ENCODE measurements around the gene MOB3B.

MOB3B gene

GRCh38 chr9:27308691-27309390 is 220.8 kb downstream of the MOB3B start:
- Histone ChIP-seq H3K4me1 (ENCODE audit: control insufficient read depth in 2 of 2, insufficient read depth in 1 of 2, low read depth in 1 of 2, low read length in 2 of 2) (peaks cover 0 to 8% of the 10 kb centered on the region in 2 donors), H3K4me3 (ENCODE audit: low read length in 2 of 2) (no peak overlapping the region), H2AK5ac (ENCODE audit: low read depth, low read length) (no peak overlapping the region), H3K9me3 (replicated peaks in 1 of 2; ENCODE audit: control insufficient read depth in 2 of 2, insufficient read depth in 1 of 2, low read depth in 1 of 2, low read length in 2 of 2) (no peaks in the 10 kb centered on the region), H3K36me3 (replicated peaks in 1 of 2; ENCODE audit: control insufficient read depth in 2 of 2, insufficient read depth in 2 of 2, low read length in 2 of 2) (no peaks in the 10 kb centered on the region), H3K79me1 (ENCODE audit: low read depth, low read length) (no peaks in the 10 kb centered on the region), H3K14ac (ENCODE audit: low read length) (no peak overlapping the region), H4K91ac (ENCODE audit: low read depth, low read length, poor library complexity) (no peak overlapping the region), H3K27ac (replicated peaks; ENCODE audit: low read length) (no peak overlapping the region), H2AFZ (ENCODE audit: low read length) (no peak overlapping the region), H2BK15ac (ENCODE audit: low read length) (no peak overlapping the region), H3K4me2 (ENCODE audit: insufficient read depth, low read length, poor library complexity, severe bottlenecking) (no peak overlapping the region), H3K9ac (ENCODE audit: low read depth, low read length, poor library complexity) (no peak overlapping the region), H3K27me3 (ENCODE audit: control insufficient read depth in 3 of 3, insufficient read depth in 3 of 3, low read depth in 1 of 3, low read length in 3 of 3) (no peaks in the 10 kb centered on the region), H2BK120ac (ENCODE audit: low read depth, low read length) (no peak overlapping the region), H3K18ac (ENCODE audit: low read length) (no peak overlapping the region), H4K8ac (ENCODE audit: low read depth, low read length) (no peak overlapping the region), H3K23ac (ENCODE audit: low read depth, low read length, poor library complexity) (no peak overlapping the region), H2BK5ac (ENCODE audit: low read length) (no peak overlapping the region), H3K4ac (ENCODE audit: low read length) (no peak overlapping the region), H2BK12ac (ENCODE audit: low read length) (no peak overlapping the region)
- no peak for DNase-seq (ENCODE audit: low spot score)
- WGBS, 2 donors (ENCODE audit: extremely low coverage in 2 of 2, insufficient read length in 2 of 2, insufficient replicate concordance in 1 of 2): no CpG with 5 or more reads among the region's 4 CpGs

- H2AFZ ChIP-seq (ENCODE audit: low read length): no peak overlapping the region
- no peak overlapping the region for H3K4ac ChIP-seq (ENCODE audit: low read length)
- H3K27ac ChIP-seq (replicated peaks; ENCODE audit: low read length): no peak overlapping the region
- no peak overlapping the region for H3K23ac ChIP-seq (ENCODE audit: low read depth, low read length, poor library complexity)
- H3K36me3 ChIP-seq (replicated peaks in 1 of 2; ENCODE audit: control insufficient read depth in 2 of 2, insufficient read depth in 2 of 2, low read length in 2 of 2): no peaks in the 10 kb centered on the region
- H3K4me3 ChIP-seq (ENCODE audit: low read length in 2 of 2): no peak overlapping the region
- WGBS, 2 donors (ENCODE audit: extremely low coverage in 2 of 2, insufficient read length in 2 of 2, insufficient replicate concordance in 1 of 2): no CpG with 5 or more reads among the region's 1 CpG
- no peak overlapping the region for H4K8ac ChIP-seq (ENCODE audit: low read depth, low read length)
- no peak overlapping the region for H2BK120ac ChIP-seq (ENCODE audit: low read depth, low read length)
- H3K14ac ChIP-seq (ENCODE audit: low read length): no peak overlapping the region
- H3K9me3 ChIP-seq (replicated peaks in 1 of 2; ENCODE audit: control insufficient read depth in 2 of 2, insufficient read depth in 1 of 2, low read depth in 1 of 2, low read length in 2 of 2): peaks cover under 1 to 3% of the 10 kb centered on the region in 2 donors
- no peak overlapping the region for H3K4me2 ChIP-seq (ENCODE audit: insufficient read depth, low read length, poor library complexity, severe bottlenecking)
- no peak overlapping the region for H2BK15ac ChIP-seq (ENCODE audit: low read length)
- no peak overlapping the region for H2BK5ac ChIP-seq (ENCODE audit: low read length)
- no peak overlapping the region for H2AK5ac ChIP-seq (ENCODE audit: low read depth, low read length)
- H3K27me3 ChIP-seq (ENCODE audit: control insufficient read depth in 3 of 3, insufficient read depth in 3 of 3, low read depth in 1 of 3, low read length in 3 of 3): no peaks in the 10 kb centered on the region
- H2BK12ac ChIP-seq (ENCODE audit: low read length): no peak overlapping the region
- no peak overlapping the region for H4K91ac ChIP-seq (ENCODE audit: low read depth, low read length, poor library complexity)
- no peak overlapping the region for H3K18ac ChIP-seq (ENCODE audit: low read length)
- no peak overlapping the region for H3K9ac ChIP-seq (ENCODE audit: low read depth, low read length, poor library complexity)
- peaks cover 3 to 6% of the 10 kb centered on the region in 2 donors for H3K4me1 ChIP-seq (ENCODE audit: control insufficient read depth in 2 of 2, insufficient read depth in 1 of 2, low read depth in 1 of 2, low read length in 2 of 2)
- no peaks in the 10 kb centered on the region for H3K79me1 ChIP-seq (ENCODE audit: low read depth, low read length)
- DNase-seq (ENCODE audit: low spot score): no peak
Observed at GRCh38 chr9:27304521-27304920, 225.1 kb downstream of the MOB3B start.

GRCh38 chr9:27303219-27303618 is 226.4 kb downstream of the MOB3B start:
- H3K4me3 ChIP-seq (ENCODE audit: low read length in 2 of 2): no peak overlapping the region
- H3K9ac ChIP-seq (ENCODE audit: low read depth, low read length, poor library complexity): no peak overlapping the region
- no peaks in the 10 kb centered on the region for H3K27me3 ChIP-seq (ENCODE audit: control insufficient read depth in 3 of 3, insufficient read depth in 3 of 3, low read depth in 1 of 3, low read length in 3 of 3)
- H3K27ac ChIP-seq (replicated peaks; ENCODE audit: low read length): no peak overlapping the region
- H2BK5ac ChIP-seq (ENCODE audit: low read length): no peak overlapping the region
- H4K8ac ChIP-seq (ENCODE audit: low read depth, low read length): no peak overlapping the region
- no CpG with 5 or more reads among the region's 6 CpGs for WGBS, 2 donors (ENCODE audit: extremely low coverage in 2 of 2, insufficient read length in 2 of 2, insufficient replicate concordance in 1 of 2)
- H3K79me1 ChIP-seq (ENCODE audit: low read depth, low read length): no peaks in the 10 kb centered on the region
- H3K4ac ChIP-seq (ENCODE audit: low read length): no peak overlapping the region
- H3K18ac ChIP-seq (ENCODE audit: low read length): no peak overlapping the region
- no peak overlapping the region for H2AK5ac ChIP-seq (ENCODE audit: low read depth, low read length)
- H3K14ac ChIP-seq (ENCODE audit: low read length): no peak overlapping the region
- no peak overlapping the region for H4K91ac ChIP-seq (ENCODE audit: low read depth, low read length, poor library complexity)
- H3K4me1 ChIP-seq (ENCODE audit: control insufficient read depth in 2 of 2, insufficient read depth in 1 of 2, low read depth in 1 of 2, low read length in 2 of 2): peaks cover 0 to 6% of the 10 kb centered on the region in 2 donors
- H2BK12ac ChIP-seq (ENCODE audit: low read length): no peak overlapping the region
- no peak overlapping the region for H2BK15ac ChIP-seq (ENCODE audit: low read length)
- no peak overlapping the region for H3K4me2 ChIP-seq (ENCODE audit: insufficient read depth, low read length, poor library complexity, severe bottlenecking)
- H3K23ac ChIP-seq (ENCODE audit: low read depth, low read length, poor library complexity): no peak overlapping the region
- no peak for DNase-seq (ENCODE audit: low spot score)
- no peaks in the 10 kb centered on the region for H3K36me3 ChIP-seq (replicated peaks in 1 of 2; ENCODE audit: control insufficient read depth in 2 of 2, insufficient read depth in 2 of 2, low read length in 2 of 2)
- peaks cover 1 to 3% of the 10 kb centered on the region in 2 donors for H3K9me3 ChIP-seq (replicated peaks in 1 of 2; ENCODE audit: control insufficient read depth in 2 of 2, insufficient read depth in 1 of 2, low read depth in 1 of 2, low read length in 2 of 2)
- peak overlapping the region; percentile 89 for H2AFZ ChIP-seq (ENCODE audit: low read length)
- H2BK120ac ChIP-seq (ENCODE audit: low read depth, low read length): no peak overlapping the region

GRCh38 chr9:27297050-27297449 is 232.6 kb downstream of the MOB3B start, which contains the start of gene EQTN:
Gene EQTN (minus strand): TSS chr9:27297150. CDS start chr9:27297055, 95 bp downstream.
- Histone ChIP-seq H3K4me3 (ENCODE audit: low read length in 2 of 2) (no peak within 1 kb of the TSS), H4K91ac (ENCODE audit: low read depth, low read length, poor library complexity) (no peak within 1 kb of the TSS), H3K9me3 (replicated peaks in 1 of 2; ENCODE audit: control insufficient read depth in 2 of 2, insufficient read depth in 1 of 2, low read depth in 1 of 2, low read length in 2 of 2) (peaks cover 0 to 5% of the 10 kb centered on the region in 2 donors), H2BK15ac (ENCODE audit: low read length) (no peak within 1 kb of the TSS), H2AFZ (ENCODE audit: low read length) (no peak within 1 kb of the TSS), H3K18ac (ENCODE audit: low read length) (no peak within 1 kb of the TSS), H3K4me1 (ENCODE audit: control insufficient read depth in 2 of 2, insufficient read depth in 1 of 2, low read depth in 1 of 2, low read length in 2 of 2) (no peaks in the 10 kb centered on the region), H3K79me1 (ENCODE audit: low read depth, low read length) (no peaks in the 10 kb centered on the region), H2BK120ac (ENCODE audit: low read depth, low read length) (no peak within 1 kb of the TSS), H3K27ac (replicated peaks; ENCODE audit: low read length) (no peak within 1 kb of the TSS), H3K9ac (ENCODE audit: low read depth, low read length, poor library complexity) (no peak within 1 kb of the TSS), H3K4me2 (ENCODE audit: insufficient read depth, low read length, poor library complexity, severe bottlenecking) (no peak within 1 kb of the TSS), H2BK12ac (ENCODE audit: low read length) (no peak within 1 kb of the TSS), H3K23ac (ENCODE audit: low read depth, low read length, poor library complexity) (no peak within 1 kb of the TSS), H3K14ac (ENCODE audit: low read length) (no peak within 1 kb of the TSS), H4K8ac (ENCODE audit: low read depth, low read length) (no peak within 1 kb of the TSS), H2BK5ac (ENCODE audit: low read length) (no peak within 1 kb of the TSS), H3K36me3 (replicated peaks in 1 of 2; ENCODE audit: control insufficient read depth in 2 of 2, insufficient read depth in 2 of 2, low read length in 2 of 2) (no peaks in the 10 kb centered on the region), H3K27me3 (ENCODE audit: control insufficient read depth in 3 of 3, insufficient read depth in 3 of 3, low read depth in 1 of 3, low read length in 3 of 3) (no peaks in the 10 kb centered on the region), H3K4ac (ENCODE audit: low read length) (no peak within 1 kb of the TSS), H2AK5ac (ENCODE audit: low read depth, low read length) (no peak within 1 kb of the TSS)
- no CpG with 5 or more reads among the region's 7 CpGs for WGBS, 2 donors (ENCODE audit: extremely low coverage in 2 of 2, insufficient read length in 2 of 2, insufficient replicate concordance in 1 of 2)
- DNase-seq (ENCODE audit: low spot score): no peak
